ENCODE data around the gene BANK1.

The BANK1 gene

GRCh38 chr4:101785486-101785885 is 5.0 kb upstream of the BANK1 start:
- TF ChIP-seq, protein P1, sequence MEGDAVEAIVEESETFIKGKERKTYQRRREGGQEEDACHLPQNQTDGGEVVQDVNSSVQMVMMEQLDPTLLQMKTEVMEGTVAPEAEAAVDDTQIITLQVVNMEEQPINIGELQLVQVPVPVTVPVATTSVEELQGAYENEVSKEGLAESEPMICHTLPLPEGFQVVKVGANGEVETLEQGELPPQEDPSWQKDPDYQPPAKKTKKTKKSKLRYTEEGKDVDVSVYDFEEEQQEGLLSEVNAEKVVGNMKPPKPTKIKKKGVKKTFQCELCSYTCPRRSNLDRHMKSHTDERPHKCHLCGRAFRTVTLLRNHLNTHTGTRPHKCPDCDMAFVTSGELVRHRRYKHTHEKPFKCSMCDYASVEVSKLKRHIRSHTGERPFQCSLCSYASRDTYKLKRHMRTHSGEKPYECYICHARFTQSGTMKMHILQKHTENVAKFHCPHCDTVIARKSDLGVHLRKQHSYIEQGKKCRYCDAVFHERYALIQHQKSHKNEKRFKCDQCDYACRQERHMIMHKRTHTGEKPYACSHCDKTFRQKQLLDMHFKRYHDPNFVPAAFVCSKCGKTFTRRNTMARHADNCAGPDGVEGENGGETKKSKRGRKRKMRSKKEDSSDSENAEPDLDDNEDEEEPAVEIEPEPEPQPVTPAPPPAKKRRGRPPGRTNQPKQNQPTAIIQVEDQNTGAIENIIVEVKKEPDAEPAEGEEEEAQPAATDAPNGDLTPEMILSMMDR (IDR thresholded peaks at IDR 0.05; ENCODE audit: control extremely low read depth, extremely low read depth, low read depth, missing control alignments) = no peak
- no peak for DNase-seq (ENCODE audit: extremely low spot score)
- CTCF ChIA-PET = interaction anchor here (1.1 to 1.4 kb wide), 4 partner anchors 12 to 214 kb away, joined by 3 to 4 read pairs (median 3); no protein-coding TSS in a partner anchor
- POLR2A ChIA-PET = no interaction called here

DNA sequence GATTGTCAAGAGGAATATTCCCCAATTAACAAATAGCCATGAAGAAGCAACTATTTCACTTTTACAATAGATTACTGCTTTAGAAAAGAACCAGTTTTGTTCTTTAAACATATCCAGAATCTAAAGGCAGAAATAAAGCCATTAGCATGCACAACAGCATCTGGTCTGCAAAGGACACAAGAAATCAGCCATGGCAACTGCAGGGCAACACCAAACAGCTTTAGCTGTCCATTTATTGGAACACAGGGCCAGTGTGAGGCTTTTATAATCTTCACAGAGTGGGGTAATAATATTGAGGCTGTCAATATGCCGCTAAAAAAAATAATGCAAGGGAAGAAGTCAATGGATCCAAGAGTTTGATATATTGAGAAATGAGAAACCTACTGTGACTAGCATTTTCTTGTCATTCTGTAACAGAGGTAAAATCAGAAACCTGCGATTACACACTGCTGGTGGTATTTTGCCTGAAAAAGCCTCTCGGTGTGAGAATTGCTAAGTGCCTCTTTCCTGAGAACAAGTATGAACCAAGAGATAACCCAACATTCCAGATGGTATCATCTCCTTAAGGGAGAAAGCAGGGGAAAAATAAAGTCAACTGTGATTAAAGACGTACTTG is 2.7 kb upstream of the BANK1 start:
- TF ChIP-seq, protein P1 (IDR thresholded peaks at IDR 0.05; ENCODE audit: control extremely low read depth, extremely low read depth, low read depth, missing control alignments) = no peak
- no peak for DNase-seq (ENCODE audit: extremely low spot score)
- ChIA-PET POLR2A (no interaction called here), CTCF (no interaction called here)

DNA sequence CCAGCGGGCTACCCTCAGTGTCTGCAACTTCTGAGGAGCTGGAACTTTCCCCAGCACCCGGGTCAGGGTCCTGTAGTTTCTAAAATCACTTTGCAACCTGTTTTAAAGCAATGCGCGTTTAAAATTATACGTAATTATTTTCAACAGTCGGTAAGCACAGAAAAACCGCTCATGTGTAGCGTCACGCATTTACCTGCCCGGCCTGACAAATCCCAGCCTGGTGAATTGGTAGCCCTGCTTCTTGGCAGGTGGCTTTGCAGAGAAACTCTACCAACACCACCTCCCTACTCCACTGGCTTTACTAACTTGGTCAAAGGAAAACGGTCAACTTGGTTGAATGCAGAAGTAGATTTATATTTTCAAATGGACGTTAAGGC is 640 bp downstream of the BANK1 start:
- TF ChIP-seq, protein P1 (IDR thresholded peaks at IDR 0.05; ENCODE audit: control extremely low read depth, extremely low read depth, low read depth, missing control alignments) = no peak
- CTCF ChIA-PET = interaction anchor here (0.8 kb wide), 1 partner anchor 54 kb away, joined by 3 read pairs; no protein-coding TSS in a partner anchor

DNA sequence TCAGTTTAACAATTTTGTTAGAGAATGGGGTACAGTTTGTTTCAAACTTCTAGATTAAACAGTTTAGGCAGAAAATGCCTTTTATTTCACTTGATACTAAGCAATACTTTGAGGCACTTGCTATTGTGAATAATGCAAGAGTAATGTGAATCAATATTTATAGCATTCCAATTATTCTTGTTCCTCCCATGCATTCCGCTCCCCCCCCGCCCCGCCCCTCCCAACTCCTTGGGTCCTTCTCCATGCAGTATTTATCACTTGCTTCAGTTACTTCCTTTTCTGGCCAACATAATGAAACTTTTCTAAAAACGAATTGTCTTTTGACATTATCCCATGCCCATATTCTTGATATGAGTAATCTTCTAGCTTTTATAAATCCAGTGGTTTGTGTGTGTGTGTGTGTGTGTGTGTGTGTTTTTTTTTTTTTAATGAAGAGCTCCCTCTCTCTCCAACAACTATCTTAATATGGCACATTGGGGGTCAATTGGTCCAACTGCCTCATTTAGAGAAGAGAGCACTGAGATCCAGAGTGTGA is 1.6 kb downstream of the BANK1 start:
- POLR2A ChIA-PET = no interaction called here
- no peak for DNase-seq (ENCODE audit: extremely low spot score)
- CTCF ChIA-PET = interaction anchor here (1.0 to 1.6 kb wide), 2 partner anchors 13 to 52 kb away, joined by 3 to 4 read pairs; no protein-coding TSS in a partner anchor
- TF ChIP-seq, protein P1 (IDR thresholded peaks at IDR 0.05; ENCODE audit: control extremely low read depth, extremely low read depth, low read depth, missing control alignments) = no peak

More for the DNA sequence above, 640 bp downstream of the BANK1 start:
- POLR2A ChIA-PET = no interaction called here
- DNase-seq (ENCODE audit: extremely low spot score) = peak; percentile 24

DNA sequence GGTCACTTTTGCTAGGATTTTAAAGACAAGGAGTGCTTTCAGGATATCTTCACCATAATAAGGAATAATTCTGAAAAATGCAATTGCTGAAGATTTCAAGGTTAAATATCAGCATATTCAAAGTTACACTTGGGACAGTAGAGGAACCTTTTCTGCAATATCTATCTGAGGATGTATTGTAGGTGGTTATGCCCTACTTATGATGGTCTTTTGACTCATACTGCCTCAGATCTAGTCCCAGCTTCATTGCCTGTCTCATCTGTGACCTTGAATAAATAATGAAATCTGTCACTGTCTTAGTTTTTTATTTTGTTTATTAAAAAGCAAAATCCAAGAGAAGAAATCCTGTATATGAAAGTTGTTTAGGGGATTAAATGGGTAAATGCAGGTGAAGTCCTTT is 2.9 kb downstream of the BANK1 start:
- DNase-seq (ENCODE audit: extremely low spot score) = no peak
- TF ChIP-seq, protein P1 (IDR thresholded peaks at IDR 0.05; ENCODE audit: control extremely low read depth, extremely low read depth, low read depth, missing control alignments) = no peak
- CTCF ChIA-PET = interaction anchor here (0.9 kb wide), 1 partner anchor 14 kb away, joined by 3 read pairs; no protein-coding TSS in a partner anchor
- POLR2A ChIA-PET = no interaction called here

GRCh38 chr4:101794806-101795205 is 4.3 kb downstream of the BANK1 start:
- DNase-seq (ENCODE audit: extremely low spot score) = no peak
- ChIA-PET POLR2A (no interaction called here), CTCF (no interaction called here)
- TF ChIP-seq, protein P1 (IDR thresholded peaks at IDR 0.05; ENCODE audit: control extremely low read depth, extremely low read depth, low read depth, missing control alignments) = no peak
